AG09309 (cell line): Measurements from ENCODE around the gene TREX2.
A peak's percentile ranks its signal among the peaks of the same experiment; 100 is the strongest.

Experiments used
- DNase-seq: peaks from one replicate; pipeline ENCODE4 v3.0.0-alpha.2; 2010; ENCODE audit warnings: low read depth
- H3K4me3 ChIP-seq: 2 replicates; pipeline ENCODE4 v1.5.1; 2011; ENCODE audit warnings: mild to moderate bottlenecking, low read depth, low read length, moderate library complexity; ENCODE audit not compliant: control insufficient read depth
- TF ChIP-seq, protein P1 (sequence below): IDR thresholded peaks from 2 replicates; pipeline ENCODE4 v1.5.1; 2011; ENCODE audit warnings: mild to moderate bottlenecking, low read depth, low read length, inconsistent platforms; ENCODE audit not compliant: insufficient read depth, control insufficient read depth; ENCODE audit errors: missing control alignments

The TREX2 gene, protein sequence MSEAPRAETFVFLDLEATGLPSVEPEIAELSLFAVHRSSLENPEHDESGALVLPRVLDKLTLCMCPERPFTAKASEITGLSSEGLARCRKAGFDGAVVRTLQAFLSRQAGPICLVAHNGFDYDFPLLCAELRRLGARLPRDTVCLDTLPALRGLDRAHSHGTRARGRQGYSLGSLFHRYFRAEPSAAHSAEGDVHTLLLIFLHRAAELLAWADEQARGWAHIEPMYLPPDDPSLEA

DNA sequence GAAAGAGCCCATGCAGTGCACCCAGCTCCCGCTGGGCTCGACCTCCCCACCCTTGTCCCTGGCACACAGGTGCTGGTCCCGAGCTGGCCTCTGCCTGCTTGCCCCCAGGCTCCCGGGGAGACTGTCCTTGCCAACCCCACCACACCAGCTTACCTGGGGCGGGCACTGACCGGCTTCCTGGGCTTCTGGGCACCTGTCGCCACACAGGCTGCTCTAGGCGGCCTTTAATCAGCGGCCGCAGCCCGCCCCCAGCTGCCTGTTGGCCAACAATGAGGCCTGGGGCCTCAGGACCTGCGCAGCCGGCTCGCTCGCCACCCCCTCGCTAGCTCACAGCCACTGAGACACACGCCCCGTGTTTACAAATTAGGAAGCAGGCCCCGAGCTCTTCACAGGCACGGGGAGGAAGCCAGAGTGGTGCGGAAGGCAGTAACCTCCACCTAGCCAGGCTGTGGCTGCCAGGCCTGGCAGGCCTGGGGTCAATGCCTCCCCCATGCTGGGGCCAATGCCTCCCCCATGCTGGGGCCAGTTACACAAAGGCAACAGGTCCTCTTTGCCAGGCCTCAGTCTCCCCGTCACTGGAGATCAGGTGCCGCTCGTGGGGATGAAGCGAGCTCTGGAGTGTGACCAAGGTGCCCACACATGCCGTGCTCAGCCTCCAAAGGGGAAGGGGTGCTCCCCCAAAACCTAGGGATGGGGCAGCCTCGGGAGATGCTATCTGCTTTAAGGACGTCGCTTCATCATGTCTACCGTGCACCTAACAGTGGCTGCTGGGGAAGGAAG lies at the start of gene TREX2:
Gene TREX2 (minus strand): TSS at position 201 of the 780 bp plus-strand sequence. CDS start 626 bp downstream, outside the sequence.
- TF ChIP-seq, protein P1, sequence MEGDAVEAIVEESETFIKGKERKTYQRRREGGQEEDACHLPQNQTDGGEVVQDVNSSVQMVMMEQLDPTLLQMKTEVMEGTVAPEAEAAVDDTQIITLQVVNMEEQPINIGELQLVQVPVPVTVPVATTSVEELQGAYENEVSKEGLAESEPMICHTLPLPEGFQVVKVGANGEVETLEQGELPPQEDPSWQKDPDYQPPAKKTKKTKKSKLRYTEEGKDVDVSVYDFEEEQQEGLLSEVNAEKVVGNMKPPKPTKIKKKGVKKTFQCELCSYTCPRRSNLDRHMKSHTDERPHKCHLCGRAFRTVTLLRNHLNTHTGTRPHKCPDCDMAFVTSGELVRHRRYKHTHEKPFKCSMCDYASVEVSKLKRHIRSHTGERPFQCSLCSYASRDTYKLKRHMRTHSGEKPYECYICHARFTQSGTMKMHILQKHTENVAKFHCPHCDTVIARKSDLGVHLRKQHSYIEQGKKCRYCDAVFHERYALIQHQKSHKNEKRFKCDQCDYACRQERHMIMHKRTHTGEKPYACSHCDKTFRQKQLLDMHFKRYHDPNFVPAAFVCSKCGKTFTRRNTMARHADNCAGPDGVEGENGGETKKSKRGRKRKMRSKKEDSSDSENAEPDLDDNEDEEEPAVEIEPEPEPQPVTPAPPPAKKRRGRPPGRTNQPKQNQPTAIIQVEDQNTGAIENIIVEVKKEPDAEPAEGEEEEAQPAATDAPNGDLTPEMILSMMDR = no peak
- no peak for DNase-seq
- no peak within 1 kb of the TSS for H3K4me3 ChIP-seq

DNA sequence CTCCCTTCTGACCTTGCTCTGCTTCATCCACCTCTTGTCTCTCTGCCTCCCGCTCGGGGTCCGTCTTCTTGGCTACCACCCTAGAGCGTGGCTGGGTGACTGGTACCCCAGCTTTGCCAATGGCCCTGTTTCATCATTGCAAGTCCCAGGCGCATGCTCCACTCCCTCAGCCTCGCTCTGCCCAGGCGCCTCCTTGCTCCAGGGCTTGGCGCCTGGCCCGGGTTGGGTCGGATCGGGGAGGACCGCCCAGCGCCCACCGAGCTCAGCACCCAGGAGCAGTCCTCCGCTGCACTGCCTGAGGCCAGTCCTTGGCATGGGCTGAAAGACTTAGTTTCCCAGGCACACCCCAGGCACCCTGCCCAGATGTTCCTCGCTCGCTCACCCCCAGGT lies 49.5 kb upstream of the TREX2 start:
- TF ChIP-seq, protein P1 = no peak
- peak overlapping the region; percentile 67 for H3K4me3 ChIP-seq
- DNase-seq = no peak

DNA sequence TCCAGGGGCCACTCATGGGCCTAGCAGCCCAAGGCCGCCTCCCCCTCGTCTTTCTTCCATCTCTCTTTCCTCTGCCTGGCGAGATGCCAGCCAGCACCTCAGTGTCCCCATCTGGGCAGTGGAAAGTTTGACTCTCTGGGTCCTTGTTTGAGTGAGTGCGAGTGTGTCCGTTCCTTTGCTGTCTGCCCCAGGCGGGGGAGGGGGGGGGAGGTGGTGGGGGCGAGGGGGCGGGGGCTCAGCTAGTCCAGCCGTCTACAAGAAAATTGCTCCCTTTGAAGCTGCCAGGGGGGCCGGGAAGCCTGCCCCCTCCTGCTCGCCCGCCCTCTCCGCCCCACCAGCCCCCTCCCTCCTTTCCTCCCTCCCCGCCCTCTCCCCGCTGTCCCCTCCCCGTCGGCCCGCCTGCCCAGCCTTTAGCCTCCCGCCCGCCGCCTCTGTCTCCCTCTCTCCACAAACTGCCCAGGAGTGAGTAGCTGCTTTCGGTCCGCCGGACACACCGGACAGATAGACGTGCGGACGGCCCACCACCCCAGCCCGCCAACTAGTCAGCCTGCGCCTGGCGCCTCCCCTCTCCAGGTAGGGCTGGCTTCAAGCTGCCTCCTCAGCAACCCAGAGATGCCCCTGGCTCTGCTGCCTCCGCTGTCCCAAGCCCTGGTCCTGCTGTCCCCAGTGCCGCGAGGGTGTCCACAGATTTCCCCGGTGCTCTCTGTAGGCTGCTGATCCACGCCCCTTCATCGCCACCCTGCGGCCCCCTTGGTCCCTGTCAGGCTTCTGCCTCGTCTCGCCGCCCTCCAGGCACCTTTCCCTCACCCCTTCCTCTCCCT lies 48.9 kb upstream of the TREX2 start, which contains the start of gene BGN:
Gene BGN (plus strand): TSS at position 440 of the 821 bp plus-strand sequence. CDS start 9,652 bp downstream, outside the sequence.
- no peak for DNase-seq
- TF ChIP-seq, protein P1 = peak; percentile 45
- peak within 1 kb of the TSS; percentile 67 for H3K4me3 ChIP-seq

DNA sequence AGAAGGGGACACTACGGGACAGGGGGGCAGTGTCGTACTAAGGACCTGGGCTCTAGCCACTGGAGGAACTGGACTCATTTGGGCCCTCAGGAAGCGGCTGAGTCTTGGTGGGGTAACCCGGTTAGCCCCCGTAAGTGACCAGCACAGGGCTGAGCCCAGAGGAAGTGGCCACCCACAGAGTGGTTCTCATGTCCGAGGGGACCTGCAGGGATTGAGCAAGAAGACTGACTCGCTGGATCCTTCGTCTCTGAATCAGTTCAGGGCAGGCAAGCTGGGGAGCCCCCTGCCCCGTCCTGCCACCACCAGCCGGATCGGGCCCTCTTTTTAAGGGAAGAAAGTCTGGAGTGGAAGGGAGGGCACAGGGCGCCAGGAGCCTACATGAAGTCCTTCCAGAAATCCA lies 48.2 kb upstream of the TREX2 start:
- peak overlapping the region; percentile 30 for H3K4me3 ChIP-seq
- TF ChIP-seq, protein P1 = no peak
- DNase-seq = no peak

DNA sequence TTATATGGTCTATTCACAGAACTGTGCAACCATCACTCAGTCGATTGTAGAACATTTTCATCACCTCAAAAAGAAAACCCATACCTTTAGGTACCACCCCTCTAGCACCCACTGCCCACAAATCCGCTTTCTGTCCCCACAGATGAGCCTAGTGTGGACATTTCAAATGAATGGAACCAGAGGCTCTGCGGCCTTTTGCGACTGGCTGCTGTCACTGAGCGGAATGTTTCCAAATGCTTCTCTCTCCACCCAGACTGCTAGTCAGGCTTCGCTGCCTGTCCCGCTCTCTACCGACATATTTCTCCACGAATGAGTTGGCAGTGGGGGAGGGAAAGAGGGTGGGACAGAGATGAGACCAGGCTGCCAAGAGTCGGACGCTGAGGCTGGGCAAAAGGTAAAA lies 47.2 kb upstream of the TREX2 start:
- DNase-seq = no peak
- no peak overlapping the region for H3K4me3 ChIP-seq
- TF ChIP-seq, protein P1 = no peak

DNA sequence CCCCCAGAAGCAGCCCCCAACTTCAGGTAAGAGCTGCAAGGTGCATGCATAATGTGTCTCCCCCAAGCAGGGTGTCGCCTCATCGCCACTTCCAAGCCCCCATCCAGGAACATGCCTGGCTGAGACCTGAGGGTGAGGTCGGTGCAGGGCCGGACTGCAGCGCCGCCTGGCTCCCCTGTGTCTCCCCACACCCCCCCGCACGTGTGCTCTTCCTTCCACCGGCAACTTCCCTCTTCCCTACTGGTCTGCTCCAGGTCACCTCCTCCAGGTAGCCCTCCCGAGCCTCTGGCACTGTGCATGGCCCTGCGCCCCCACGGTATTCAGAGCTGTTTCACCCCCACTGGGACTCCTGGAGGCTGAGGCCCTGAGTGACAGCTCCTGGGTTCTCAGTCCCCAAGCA lies 46.7 kb upstream of the TREX2 start:
- TF ChIP-seq, protein P1 = no peak
- DNase-seq = no peak
- no peak overlapping the region for H3K4me3 ChIP-seq
